ENCODE measurements around the gene HES1.

GRCh38 chr3:194163697-194164096 lies 27.7 kb downstream of the HES1 start:
- TF ChIP-seq BCLAF1 (IDR thresholded peaks at IDR 0.05), result no peak
- TF ChIP-seq ZBED1 (IDR thresholded peaks at IDR 0.05; ENCODE audit: borderline replicate concordance), result no peak
- TF ChIP-seq PAX8 (IDR thresholded peaks at IDR 0.05), result no peak
- no peak for TF ChIP-seq ZNF384 (IDR thresholded peaks at IDR 0.05; ENCODE audit: borderline replicate concordance, low read depth, low read length)
- no peak for TF ChIP-seq SIN3A (IDR thresholded peaks at IDR 0.05; ENCODE audit: low read depth, low read length)
- TF ChIP-seq POLR2A (IDR thresholded peaks at IDR 0.05; ENCODE audit: low read depth, low read length), result no peak
- TF ChIP-seq NR2C2 (IDR thresholded peaks at IDR 0.05; ENCODE audit: borderline replicate concordance, control insufficient read depth, insufficient read length, low read depth), result no peak
- no peak for TF ChIP-seq DPF2 (IDR thresholded peaks at IDR 0.05)
- no peak for TF ChIP-seq ZNF274 (IDR thresholded peaks at IDR 0.05; ENCODE audit: insufficient read depth, insufficient read length)
- TF ChIP-seq EZH2 (IDR thresholded peaks at IDR 0.05; ENCODE audit: borderline replicate concordance, control insufficient read depth, low read depth, low read length), result no peak
- TF ChIP-seq CTCF (IDR thresholded peaks at IDR 0.05 in 2 of 3, conservative IDR thresholded peaks at IDR 0.05 in 1 of 3; ENCODE audit: control insufficient read depth in 2 of 3, extremely low read depth in 1 of 3, insufficient read depth in 1 of 3, low read depth in 3 of 3, low read length in 3 of 3), result no peak
- TF ChIP-seq MAX (IDR thresholded peaks at IDR 0.05; ENCODE audit: low read depth, low read length), result no peak
- no peak for TF ChIP-seq BRCA1 (IDR thresholded peaks at IDR 0.05; ENCODE audit: low read depth, low read length)

All from GM12878 (cell line).